Heart left ventricle (tissue), 16 donors: Measurements from ENCODE around the gene ERMAP. TPM values are rescaled to one million over a fixed set of nuclear protein-coding genes. Genes with fewer than 3 reads are reported as not detected.

ENCODE experiments used
- ATAC-seq, 4 donors: fragments of 200-7000 bp; cut with Tn5 transposase; one replicate each; pipeline ENCODE4 v1.9.1; 2020 to 2022; ENCODE audit warnings: moderate library complexity in 4 of 4, mild to moderate bottlenecking in 3 of 4, moderate number of reproducible peaks in 1 of 4
- DNase-seq, 5 donors: peaks; one replicate each; pipeline ENCODE4 v3.0.0-alpha.2; 2020
- H3K27ac ChIP-seq, 12 donors: fragments of 200-600 bp; sonication (generic) in 4 of 12; one replicate each; pipeline versions ENCODE4 v1.5.0 to v1.8.0; 2016 to 2022; ENCODE audit warnings: mild to moderate bottlenecking in 2 of 12
- H3K27me3 ChIP-seq, 9 donors: fragments of 200-600 bp; sonication (generic) in 2 of 9; one replicate each; pipeline versions ENCODE4 v1.5.1 to v1.8.0; 2016 to 2022; ENCODE audit warnings: mild to moderate bottlenecking in 3 of 9
- H3K36me3 ChIP-seq, 9 donors: fragments of 200-600 bp; sonication (generic) in 2 of 9; one replicate each; pipeline versions ENCODE4 v1.5.0 to v1.8.0; 2018 to 2022; ENCODE audit warnings: mild to moderate bottlenecking in 2 of 9
- H3K4me1 ChIP-seq, 12 donors: fragments of 200-600 bp; sonication (generic) in 4 of 12; one replicate each; pipeline versions ENCODE4 v1.5.0 to v1.8.0; 2016 to 2022; ENCODE audit warnings: mild to moderate bottlenecking in 3 of 12
- H3K4me3 ChIP-seq, 12 donors: fragments of 200-600 bp; sonication (generic) in 4 of 12; one replicate each; pipeline versions ENCODE4 v1.5.0 to v1.8.0; 2017 to 2022; ENCODE audit warnings: mild to moderate bottlenecking in 9 of 12, moderate library complexity in 4 of 12
- H3K9me3 ChIP-seq, 12 donors: fragments of 200-600 bp; sonication (generic) in 4 of 12; one replicate each; pipeline versions ENCODE4 v1.5.0 to v1.8.0; 2016 to 2022; ENCODE audit warnings: mild to moderate bottlenecking in 1 of 12
- CTCF ChIP-seq, 12 donors: fragments of 200-600 bp; sonication (generic) in 4 of 12; IDR thresholded peaks; one replicate each; pipeline versions ENCODE4 v1.5.0 to v1.8.0; 2018 to 2022; ENCODE audit warnings: antibody characterized with exemption in 12 of 12, mild to moderate bottlenecking in 5 of 12
- POLR2A ChIP-seq, 2 donors: fragments of 450-650 bp; IDR thresholded peaks; one replicate each; pipeline ENCODE4 v1.6.1; 2017; ENCODE audit warnings: antibody characterized with exemption in 2 of 2, mild to moderate bottlenecking in 2 of 2, moderate library complexity in 2 of 2
- WGBS, 4 donors: extraction: QIAGEN DNeasy Blood & Tissue Kit in 2 of 4; methylation state at CpG; one replicate each; pipeline versions ENCODE4 v1.1.5 to v1.1.7; 2013 to 2018; 5-methylcytosine and 5-hydroxymethylcytosine counted together
- intact Hi-C, 10 donors: fragments of 100-400 bp; cut with DNase I; formaldehyde crosslinking; loops; one replicate each; pipeline versions ENCODE4 v1.11.1 to v1.14.2; 2022
- polyA plus RNA-seq, 2 donors: library from polyadenylated mRNA; stranded (reverse); fragments of 200-250 nt; gene quantifications; one replicate each; pipeline ENCODE4 v1.2.3, GENCODE V29; 2013
- total RNA-seq, 9 donors: library from RNA; depleted of rRNA in 2 of 9; stranded (reverse); fragments of >200 nt in 2 of 9; fragmentation: NEBNext Ultra II Directional in 3 of 9; extraction: Animal tissue kit (Norgen Biotek cat#: 25700) in 3 of 9; gene quantifications; one replicate each; pipeline versions ENCODE4 v1.1.0 to v1.2.4, GENCODE V29; 2016 to 2023
- donor health status: ischemic (EF 13 %, LVEDD 7.1; RV severe dilation, severe dysfunction).
- donor health status: healthy with polysubstance abuse.
- donor health status: DM: no; HTN: yes; CAD: no.
- donor health status: DM: no; HTN: no; CAD: no.
- donor health status: ischemic (EF 25% LVEDD 6.9; RV normal size, moderate dysfunction).
- donor health status: ischemic (EF 25% LVEDD 5.7; RV mildly dilated, moderate dysfunction).
- donor health status: healthy.
- donor health status: DM: yes; HTN: yes; CAD: no.
- donor health status: ischemic (EF 35%, LVEDD 5.7; RV mildly dilated, moderate dysfunction).
- donor health status: nonischemic (EF 11% LVEDD 7.7; RV severe dilation, severe dysfunction).
- donor health status: DM: yes; HTN: yes; CAD: no.
- donor health status: PGD.
- donor health status: ischemic (EF 29% LVEDD 5.4; RV normal size, mild dysfunction).
- donor health status: nonischemic (EF 23%, LVEDD 6.1; RV moderate dilation, normal function).

Gene ERMAP
- total and polyA plus RNA-seq, 11 donors, result 2.2 to 8.2 (median 4.6) TPM

- Histone ChIP-seq H3K4me1 (peaks cover 3 to 44% (median 23%) of the 10 kb centered on the region in 12 donors), H3K27me3 (no peaks in the 10 kb centered on the region), H3K9me3 (no peaks in the 10 kb centered on the region), H3K36me3 (peaks cover 0 to 24% (median 15%) of the 10 kb centered on the region in 9 donors), H3K27ac (no peak overlapping the region), H3K4me3 (no peak overlapping the region)
- DNase-seq (no peak), ATAC-seq (no peak)
- 82 to 90% (median 88%) methylated on average over 3 of the region's 3 CpGs for WGBS, 4 donors
- TF ChIP-seq CTCF (IDR thresholded peaks at IDR 0.05) (no peak), POLR2A (IDR thresholded peaks at IDR 0.05) (no peak)
- intact Hi-C loops, result loop anchor here in 9 of 10 donors (5.0 to 10.0 kb wide), 12 partner anchors 47 to 435 kb away; partner anchors contain the start of genes YBX1 (in 6 of the 9), ERMAP (in 1 of the 9), FOXJ3 (in 1 of the 9) and SVBP (in 1 of the 9)
Observed at GRCh38 chr1:42769811-42770210, 47.1 kb upstream of the ERMAP start.

GRCh38 chr1:42773420-42773819, 43.5 kb upstream of the ERMAP start:
- ATAC-seq (no peak), DNase-seq (no peak)
- peaks cover 0 to 57% (median 51%) of the 10 kb centered on the region in 9 donors for H3K36me3 ChIP-seq
- H3K27me3 ChIP-seq, result no peaks in the 10 kb centered on the region
- H3K9me3 ChIP-seq, result no peaks in the 10 kb centered on the region
- peaks cover 0 to 23% (median 10%) of the 10 kb centered on the region in 12 donors for H3K4me1 ChIP-seq
- 47 to 75% (median 48%) methylated on average over 2 of the region's 2 CpGs for WGBS, 4 donors
- TF ChIP-seq POLR2A (IDR thresholded peaks at IDR 0.05) (no peak), CTCF (IDR thresholded peaks at IDR 0.05) (no peak)
- no peak overlapping the region for H3K27ac ChIP-seq
- intact Hi-C loops, result loop anchor here in 2 of 10 donors (10.0 kb wide), 4 partner anchors 81 to 301 kb away; no protein-coding TSS in a partner anchor
- H3K4me3 ChIP-seq, result no peak overlapping the region

- DNase-seq (no peak), ATAC-seq (no peak)
- H3K36me3 ChIP-seq, result peaks cover 0 to 69% (median 59%) of the 10 kb centered on the region in 9 donors
- H3K27ac ChIP-seq, result no peak overlapping the region
- no peaks in the 10 kb centered on the region for H3K27me3 ChIP-seq
- no peaks in the 10 kb centered on the region for H3K9me3 ChIP-seq
- TF ChIP-seq POLR2A (IDR thresholded peaks at IDR 0.05) (no peak), CTCF (IDR thresholded peaks at IDR 0.05) (no peak)
- no peak overlapping the region for H3K4me3 ChIP-seq
- H3K4me1 ChIP-seq, result peaks cover 0 to 19% (median 0%) of the 10 kb centered on the region in 12 donors
- intact Hi-C loops, result loop anchor here in 7 of 10 donors (5.0 to 10.0 kb wide), 6 partner anchors 80 to 300 kb away; no protein-coding TSS in a partner anchor
- 81 to 92% (median 86%) methylated on average over 5 of the region's 5 CpGs for WGBS, 4 donors
Observed at GRCh38 chr1:42774928-42775526, 41.9 kb upstream of the ERMAP start.

- peaks cover 0 to 76% (median 72%) of the 10 kb centered on the region in 9 donors for H3K36me3 ChIP-seq
- TF ChIP-seq POLR2A (IDR thresholded peaks at IDR 0.05) (no peak), CTCF (IDR thresholded peaks at IDR 0.05) (no peak)
- H3K9me3 ChIP-seq, result no peaks in the 10 kb centered on the region
- H3K4me1 ChIP-seq, result peaks cover 0 to 12% (median 0%) of the 10 kb centered on the region in 12 donors
- intact Hi-C loops, result loop anchor here in 8 of 10 donors (2.0 to 10.0 kb wide), 7 partner anchors 78 to 298 kb away; no protein-coding TSS in a partner anchor
- 96 to 98% (median 96%) methylated on average over 6 of the region's 6 CpGs for WGBS, 4 donors
- H3K27me3 ChIP-seq, result no peaks in the 10 kb centered on the region
- no peak overlapping the region for H3K4me3 ChIP-seq
- DNase-seq, result no peak
- no peak for ATAC-seq
- no peak overlapping the region for H3K27ac ChIP-seq
Observed at GRCh38 chr1:42776502-42776901, 40.4 kb upstream of the ERMAP start.
